NCI-H2107 treated with DMSO at 0.1 percent for 48 hours (cell line): ENCODE data around the gene RIT2.

Source experiments
- DNase-seq: peaks from one replicate; lab custom pipeline; 2025; ENCODE audit not compliant: unreplicated experiment; lab: John Stamatoyannopoulos, UW

Gene RIT2

DNA sequence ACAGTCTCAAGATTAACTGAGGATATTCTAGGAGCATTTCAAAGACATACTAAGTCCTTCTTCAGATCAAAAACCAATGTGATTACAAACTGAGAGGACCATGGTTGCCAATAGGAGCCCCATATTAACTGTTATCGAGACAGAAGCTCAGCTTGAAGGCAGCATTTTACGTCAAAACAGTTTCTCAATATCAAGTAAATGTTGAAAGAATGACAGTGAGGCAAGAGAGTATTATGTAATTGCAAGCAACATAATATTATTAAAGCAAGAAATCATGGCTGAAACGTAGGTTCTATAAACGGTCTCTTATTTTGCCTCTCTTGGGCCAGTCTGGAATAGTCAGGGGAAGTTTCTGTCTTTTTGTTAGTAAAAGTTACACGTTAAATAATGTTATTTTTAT is 22.9 kb downstream of the RIT2 start:
- no peak for DNase-seq

DNA sequence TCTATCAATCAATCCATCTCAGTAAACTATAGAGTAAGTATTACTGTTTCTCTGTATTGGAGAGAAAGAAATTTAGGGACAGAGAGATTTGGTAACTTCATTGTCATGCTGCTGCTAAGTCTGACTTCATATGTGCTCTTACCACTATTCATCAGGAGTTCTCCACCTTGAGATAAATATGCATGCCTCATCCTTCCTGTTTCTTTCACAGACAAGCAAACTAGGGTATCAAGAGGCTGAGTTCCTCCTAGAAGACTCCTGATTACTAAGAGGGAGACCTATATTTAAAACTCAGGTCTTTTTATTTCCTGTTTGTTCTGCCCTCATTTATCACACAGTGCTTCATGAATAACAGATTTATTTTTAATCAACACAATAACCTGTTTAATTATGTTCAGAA is 34.1 kb downstream of the RIT2 start:
- DNase-seq: no peak

DNA sequence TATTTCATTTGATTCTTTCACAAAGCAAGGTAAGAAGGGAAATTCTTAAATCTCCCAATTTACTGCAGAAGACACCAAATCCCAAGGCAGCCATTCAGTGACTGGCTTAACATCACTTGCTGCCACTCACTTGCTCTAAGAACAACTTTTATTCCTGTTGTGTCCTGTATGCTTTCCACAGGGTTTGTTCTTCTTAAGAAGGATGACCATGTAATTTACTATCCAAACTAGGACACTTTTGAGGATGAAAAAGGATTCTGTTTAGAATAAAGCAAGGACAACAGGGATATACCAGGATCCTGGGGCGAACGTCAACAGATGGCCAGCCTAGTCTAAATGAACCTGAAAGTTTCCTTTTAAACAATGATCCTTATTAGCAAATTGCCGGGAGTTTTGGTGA is 34.8 kb downstream of the RIT2 start:
- DNase-seq: no peak

DNA sequence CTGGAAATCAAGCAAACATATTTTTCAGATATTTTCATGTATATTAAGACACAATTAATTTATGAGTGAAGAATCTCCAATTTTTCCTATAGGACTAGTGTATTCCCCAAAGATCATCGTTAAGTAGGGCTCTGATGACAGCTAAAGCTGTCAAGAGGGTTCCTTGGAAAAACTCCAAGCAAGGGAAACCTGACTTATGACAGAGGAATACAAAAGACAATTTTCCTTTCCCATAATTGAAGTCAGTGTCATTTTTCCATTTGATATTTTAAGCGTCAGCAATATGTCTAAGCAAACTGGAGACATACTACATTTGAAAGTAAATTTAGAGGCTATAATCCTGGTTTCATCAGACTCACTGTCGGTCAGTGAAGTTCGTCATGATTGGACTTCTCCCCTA is 36.1 kb downstream of the RIT2 start:
- DNase-seq: no peak

DNA sequence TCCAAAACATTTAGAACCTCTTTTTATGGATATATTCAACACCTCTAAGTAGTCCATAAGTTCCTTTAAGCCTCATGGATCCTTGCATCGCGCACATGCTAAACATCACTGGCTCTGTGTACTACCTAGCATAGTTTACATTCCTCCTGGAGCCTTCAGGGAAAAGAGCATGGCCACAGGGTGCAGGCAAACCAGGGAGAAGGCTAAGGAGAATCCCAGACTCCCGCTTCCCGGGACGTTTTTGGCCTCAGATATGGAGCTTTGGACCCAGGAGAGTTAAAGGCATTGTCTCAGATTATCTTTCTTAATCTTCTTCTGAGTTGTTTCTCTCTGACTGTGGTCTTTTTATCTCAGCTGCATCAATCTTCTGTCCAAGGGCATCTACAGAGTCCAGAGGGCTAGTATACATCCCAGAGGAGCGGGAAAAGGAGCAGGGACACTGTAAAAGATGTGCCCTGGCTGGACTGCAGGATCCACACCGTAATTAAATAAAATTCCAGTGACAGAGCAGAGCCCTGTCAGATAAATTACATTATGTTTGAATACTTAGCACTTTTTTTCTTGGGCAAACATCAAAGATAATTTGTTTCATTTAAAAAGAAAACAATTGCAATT is 36.9 kb downstream of the RIT2 start:
- no peak for DNase-seq

DNA sequence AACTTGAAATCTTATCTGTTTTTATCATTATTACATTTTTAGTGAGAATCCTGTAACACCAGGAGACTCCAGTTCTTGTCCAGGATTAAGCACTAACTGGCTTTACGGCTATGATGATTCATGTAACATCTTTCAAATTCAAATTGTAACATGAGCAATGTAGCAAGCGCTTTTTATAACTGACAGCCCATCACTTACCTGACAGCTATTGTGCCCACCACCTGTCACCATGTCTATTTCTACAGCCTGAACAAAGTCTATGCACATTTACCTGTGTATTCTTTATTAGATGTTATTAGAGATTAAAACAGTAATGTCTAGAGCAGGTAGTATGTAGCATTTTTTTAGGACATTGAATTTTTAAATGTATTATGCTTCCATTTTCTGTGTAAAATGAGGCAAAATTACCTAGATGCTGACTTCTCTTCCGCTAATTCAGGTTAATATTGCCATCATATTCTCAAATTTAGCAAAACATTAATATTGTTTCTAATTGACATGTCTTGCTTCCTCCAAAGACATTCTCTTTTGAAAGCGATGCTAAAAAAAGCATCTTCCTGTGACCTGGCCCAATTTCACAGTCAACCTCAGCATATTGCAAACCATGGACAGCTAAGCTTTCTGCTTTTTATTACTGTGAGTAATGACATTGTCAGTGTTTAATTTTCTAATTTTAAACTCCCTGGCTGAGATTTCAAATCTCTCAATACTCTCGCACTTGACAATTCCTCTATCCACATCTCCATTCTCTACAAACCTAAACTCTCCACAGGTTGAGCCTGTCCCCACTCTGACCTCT is 37.8 kb downstream of the RIT2 start:
- DNase-seq: no peak

DNA sequence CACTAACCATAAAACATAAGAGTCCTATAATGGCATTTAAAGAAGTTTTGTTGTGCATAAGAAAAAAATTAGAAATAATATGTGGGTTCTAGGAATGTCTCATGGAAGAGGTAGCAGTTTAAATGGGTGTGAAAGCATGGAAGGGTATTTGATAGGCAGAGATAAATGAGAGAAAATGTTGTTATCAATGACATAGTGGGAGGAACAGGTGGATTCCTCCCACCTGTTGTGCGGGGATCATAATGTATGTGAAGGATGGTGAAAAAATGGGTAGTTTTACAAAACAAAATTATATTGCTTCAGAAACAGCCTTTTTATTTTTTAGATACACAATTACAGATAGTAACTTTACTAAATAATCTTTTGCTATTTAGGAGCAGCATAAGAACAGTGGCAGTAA is 41.7 kb downstream of the RIT2 start:
- no peak for DNase-seq

DNA sequence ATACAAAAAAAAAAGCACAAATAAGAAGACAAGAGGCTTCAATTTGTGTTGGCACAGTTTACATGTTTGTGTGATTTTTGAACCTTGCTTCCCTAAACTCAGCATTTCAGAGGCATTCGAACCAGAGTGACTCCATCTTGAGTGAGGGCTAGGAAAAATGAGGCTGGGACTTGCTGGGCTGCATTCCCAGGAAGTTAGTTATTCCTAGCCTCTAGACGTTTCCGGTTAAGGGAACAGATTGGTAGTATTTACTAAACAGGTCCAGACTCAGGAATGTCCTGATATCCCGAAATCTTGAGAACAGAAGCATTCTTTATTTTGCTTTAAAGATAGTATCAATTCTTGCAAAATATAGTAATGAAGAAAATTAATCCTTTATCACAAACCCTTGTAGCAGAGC is 46.7 kb downstream of the RIT2 start:
- DNase-seq: no peak

DNA sequence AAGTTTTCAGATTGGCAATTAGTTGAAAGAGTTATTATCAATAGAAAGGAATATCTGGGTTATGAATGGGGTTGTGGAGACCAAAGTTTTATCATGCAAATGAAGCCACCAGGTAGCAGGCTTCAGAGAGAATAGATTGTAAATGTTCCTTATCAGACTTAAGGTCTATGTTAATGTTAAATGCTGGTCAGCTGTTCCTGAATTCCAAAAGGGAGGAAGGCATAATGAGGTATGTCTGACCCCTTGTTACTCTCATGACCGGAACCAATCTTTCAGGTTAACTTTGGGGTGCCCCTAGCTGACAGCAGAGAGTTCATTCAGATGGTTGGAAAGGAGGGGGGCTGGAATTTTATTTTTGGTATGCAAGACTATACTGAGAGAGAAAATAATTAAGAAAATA is 47.9 kb downstream of the RIT2 start:
- DNase-seq: no peak

DNA sequence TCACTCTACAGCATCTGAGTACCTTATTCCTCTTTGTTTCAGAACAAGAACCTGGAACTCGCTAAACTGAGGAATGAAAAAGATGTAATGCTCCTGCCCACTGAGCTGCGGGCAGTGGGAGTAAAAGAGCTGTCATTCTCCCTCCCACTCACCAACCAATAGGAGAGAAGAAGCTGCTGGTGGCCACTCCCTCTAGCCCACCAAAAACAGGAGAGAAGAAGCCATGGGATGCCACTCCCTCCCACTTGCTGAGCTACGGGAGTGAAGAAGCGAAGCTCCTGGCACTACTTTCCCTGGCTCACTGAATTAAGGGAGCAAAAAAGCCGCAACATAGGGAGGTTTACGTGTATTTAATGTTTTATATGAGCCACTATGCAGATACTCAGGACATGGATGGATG is 53.7 kb downstream of the RIT2 start:
- DNase-seq: no peak

DNA sequence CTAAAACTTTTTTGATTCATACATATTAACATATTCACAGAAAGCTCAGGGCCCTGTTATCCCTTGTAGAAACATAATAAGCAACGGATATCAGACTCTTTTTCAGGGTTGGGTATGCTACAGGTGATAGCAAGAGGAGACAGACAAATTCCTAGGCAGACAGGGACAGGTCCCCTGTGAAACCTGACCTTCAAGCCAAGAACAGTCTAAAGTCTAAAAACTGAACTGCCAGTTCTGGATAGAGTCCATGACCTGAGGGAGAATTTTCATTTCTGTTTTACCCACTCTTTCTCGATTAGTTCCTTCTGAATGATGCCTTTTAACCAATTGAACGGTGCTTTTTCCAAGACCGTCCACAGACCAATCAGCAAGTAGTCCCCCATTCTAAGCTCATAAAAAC is 54.2 kb downstream of the RIT2 start:
- DNase-seq: no peak

DNA sequence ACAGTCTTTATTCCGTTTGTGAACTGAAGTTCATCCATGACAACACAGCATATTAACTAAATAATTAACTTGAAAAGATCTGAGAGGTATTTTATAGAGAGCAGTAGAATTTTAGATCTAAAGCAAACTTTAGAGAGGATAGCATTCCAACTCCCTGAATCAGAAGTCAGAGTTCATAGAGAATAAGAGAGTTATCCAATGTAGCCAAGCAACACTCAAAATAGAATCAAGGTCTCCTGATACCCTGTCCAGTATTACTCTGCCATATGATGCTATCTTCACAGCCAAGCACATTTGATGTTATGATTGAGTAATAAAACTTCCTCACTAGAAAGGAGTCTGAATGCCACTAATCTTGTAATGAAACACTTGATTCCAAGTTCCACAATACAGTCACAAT is 55.5 kb downstream of the RIT2 start:
- no peak for DNase-seq

DNA sequence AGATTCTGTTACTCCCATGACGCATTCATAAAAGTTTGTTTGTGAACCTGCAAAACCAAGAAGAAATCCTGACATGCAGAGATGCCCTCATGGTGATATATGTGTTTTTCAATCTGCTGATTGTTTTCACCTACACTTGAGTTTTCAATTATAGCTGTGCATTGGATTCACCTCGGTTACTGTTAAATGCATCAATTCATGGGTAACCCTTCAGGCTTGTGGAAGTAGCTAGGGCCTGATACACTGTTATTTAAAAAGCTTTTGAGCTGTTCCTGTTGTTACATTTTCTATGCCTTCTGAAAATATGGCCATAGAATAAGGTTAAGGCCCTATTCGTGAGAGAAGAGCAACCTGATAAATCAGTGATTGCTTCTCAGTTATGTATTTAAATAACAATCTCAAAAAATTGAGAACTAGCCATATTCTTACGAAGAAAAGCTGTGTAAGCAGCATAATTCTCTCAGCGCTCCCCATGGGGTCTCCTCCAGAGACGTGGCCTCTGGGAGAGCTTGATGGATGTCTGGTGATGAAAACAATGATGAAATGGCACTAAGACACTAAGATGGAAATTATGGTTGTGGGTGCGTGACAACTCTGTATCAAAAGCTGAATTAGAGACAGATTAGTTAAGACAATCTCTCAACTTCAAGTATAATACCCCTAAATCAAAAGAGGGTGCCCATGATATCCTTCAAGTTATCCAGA is 60.5 kb downstream of the RIT2 start:
- no peak for DNase-seq

DNA sequence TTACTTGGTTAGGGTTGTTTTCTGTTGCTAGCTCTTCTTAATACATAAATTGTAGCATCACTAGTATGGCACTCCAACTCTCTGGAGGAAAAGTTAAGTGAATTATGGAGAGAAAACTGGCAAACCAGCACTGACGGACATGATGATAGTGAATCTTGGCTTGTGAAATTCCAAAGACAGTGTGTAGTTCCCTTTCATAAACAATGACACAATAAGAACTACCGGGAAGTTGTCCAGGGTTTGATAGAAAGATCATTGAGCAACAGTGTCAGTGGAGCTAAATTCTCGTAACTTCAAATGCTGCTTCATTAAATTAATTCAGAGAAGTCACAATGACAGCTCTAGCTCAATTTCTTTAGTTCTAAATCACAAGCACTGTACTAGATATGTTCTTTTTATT is 66.5 kb downstream of the RIT2 start:
- no peak for DNase-seq

DNA sequence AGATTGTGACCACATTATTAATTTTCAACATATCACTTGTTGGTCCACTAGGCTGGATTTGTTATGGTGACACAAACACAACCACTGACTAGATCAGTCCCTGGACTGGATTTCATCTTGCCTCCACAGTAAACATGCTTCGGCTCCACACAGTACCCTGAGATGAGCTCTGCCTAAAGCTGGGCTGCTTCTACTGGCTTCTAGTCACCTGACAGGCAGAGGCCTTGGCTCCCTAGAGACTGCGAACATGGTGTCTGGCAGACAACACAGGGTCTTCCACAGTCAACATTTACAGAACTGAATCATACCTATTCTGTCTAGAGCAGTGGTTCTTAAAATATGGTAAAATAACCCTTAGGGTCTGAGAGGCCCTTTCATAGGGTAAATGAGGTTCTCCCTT is 69.2 kb downstream of the RIT2 start:
- DNase-seq: no peak

DNA sequence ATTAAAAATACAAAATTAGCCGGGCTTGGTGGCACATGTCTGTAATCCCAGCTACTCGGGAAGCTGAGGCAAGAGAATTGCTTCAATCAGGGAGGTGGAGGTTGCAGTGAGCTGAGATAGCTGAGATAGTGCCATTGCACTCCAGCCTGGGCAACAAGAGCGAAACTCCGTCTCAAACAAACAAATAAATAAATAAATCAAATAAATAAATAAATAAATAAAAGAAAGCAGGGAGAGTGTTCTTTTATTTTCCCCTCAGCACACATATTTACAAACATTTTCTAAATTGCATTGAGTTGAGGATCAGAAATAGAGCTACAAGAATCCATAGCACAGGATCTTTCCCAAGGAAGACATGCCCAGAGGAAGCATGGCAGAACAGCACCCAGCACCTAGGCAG is 71.9 kb downstream of the RIT2 start:
- DNase-seq: no peak

DNA sequence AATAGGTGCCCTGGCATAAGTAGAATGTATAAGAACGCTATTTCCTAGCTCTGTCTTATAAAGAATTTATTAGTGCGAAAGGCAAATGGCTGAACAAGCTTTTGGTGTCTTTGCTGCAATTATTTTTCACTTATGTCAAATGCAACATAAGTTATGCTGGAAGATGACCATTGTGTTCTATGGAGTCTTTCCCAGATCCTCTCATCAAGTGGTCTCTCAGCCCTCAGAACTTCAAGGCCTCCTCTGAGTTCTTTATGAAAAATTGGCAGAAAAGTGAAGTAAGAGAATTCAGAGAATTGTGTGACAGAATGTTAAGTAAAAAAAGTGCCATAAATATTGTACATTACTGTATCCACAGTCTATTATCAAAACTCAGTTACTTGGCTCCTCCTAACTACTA is 75.2 kb downstream of the RIT2 start:
- no peak for DNase-seq

DNA sequence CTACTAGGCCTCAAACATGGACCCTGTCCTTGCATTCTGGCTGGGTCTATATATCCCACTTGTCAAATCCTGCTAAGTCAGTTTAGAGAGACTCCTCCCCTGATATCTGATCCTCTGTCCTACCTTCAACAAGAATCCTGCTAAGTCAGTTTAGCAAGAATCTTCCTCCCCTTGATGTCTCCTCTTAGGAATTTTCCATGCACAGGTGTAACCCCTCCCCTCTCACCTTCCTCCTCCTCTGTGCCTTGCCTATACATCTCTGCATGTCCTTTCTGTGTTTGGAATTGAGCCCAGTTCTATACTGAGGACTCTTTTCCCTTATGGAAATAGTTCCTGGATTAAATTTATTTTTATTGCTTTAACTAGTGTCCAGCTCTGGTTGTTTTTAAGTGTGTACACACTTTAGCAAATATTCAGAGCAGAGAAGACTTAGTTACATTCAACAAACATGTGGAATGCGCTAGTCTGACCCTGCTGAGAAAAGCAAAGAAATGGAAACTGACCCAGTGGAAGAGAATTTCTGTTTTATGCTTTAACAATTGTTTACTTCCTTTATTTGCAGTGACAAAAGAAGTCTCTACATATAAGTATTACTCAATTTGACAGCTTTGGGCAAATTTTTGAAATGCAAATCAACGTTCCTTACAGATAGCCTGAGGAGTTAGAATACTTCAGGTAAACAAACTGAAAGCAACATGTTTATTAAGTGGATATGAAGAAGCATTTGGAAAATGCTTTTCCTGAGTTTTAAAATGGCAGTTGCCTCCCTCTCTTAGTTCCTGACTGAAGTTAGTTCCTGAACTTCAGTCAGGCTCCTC is 80.6 kb downstream of the RIT2 start:
- DNase-seq: no peak

DNA sequence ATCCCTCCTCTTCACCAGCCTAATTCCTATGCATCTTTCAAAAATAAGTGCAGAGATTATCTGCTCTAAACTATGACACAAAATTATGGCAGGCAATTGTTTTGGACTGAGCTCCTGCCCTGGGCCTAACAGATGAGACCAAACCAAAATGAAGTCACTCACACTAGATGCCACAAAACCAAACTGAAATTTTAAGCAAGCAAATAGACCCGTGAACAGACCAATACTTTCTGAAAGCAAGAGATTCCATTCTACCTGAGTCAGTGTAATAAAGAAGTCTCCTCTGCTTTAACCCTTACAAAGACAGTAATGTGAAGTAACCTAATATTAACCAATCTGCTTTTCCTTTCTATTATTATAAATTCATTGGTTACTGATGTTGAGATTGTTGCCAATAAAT is 84.3 kb downstream of the RIT2 start:
- no peak for DNase-seq

DNA sequence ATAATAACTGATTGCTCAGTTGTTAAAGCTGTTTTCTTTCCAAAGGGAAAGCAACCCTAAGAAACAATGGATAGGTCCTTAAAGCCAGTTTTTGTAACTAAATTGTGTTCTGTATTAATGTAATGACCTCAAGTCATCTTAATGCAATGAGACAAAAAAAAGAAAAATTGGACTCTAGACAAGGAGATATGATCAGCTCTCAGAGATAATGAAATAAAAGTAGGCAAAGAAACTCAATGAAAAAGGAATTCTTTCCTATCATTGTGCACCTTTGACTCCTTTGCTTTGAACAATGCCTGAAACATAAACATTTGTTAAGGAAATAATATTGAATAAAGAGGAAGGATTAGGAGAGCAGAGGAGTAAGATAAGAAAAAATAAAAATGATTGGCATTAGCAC is 86.1 kb downstream of the RIT2 start:
- DNase-seq: no peak

DNA sequence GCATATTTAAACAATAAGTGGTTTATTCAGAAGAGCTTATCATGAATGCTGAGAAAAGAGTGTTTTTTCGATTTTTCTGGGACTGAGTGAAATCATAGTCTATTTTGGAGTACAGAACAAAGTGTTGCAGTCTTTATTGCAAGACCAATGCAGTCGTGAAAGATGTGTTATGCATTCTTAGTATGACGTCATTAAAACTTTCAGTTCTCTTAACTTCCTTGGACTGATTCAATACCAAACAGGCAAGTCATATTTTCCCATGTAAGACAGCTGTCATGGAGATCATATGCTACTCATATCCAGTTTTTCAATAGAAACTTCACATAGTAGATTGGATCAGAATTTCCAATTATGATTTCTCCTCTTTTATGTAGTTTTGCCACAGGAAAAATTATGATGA is 92.6 kb downstream of the RIT2 start:
- no peak for DNase-seq

DNA sequence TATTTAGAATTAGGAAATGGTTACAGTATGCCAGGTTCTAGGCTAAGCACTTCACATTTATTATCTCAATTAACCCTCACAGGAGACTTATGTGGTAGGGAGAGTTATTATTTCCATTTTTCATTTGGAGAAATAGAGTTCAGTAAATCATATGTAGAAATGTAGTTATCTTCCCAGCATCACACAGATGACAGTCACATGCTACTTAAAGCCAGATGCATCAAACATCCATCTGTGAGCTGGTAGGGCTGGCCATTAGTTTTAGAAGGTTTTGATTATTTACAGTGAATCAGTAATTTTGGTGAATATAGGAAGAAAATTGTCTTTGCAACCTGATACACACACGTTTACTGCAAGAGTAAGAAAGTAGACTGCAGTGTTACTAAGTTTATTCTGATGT is 97.9 kb downstream of the RIT2 start:
- no peak for DNase-seq
